GM23338 (cell line): ENCODE results near the gene CA6. TPM values are rescaled to one million over a fixed set of nuclear protein-coding genes. Genes with fewer than 3 reads are reported as not detected.
A peak's percentile ranks its signal among the peaks of the same experiment; 100 is the strongest.

ENCODE experiments used
- ATAC-seq: fragments of 200-7000 bp; cut with Tn5 transposase; 3 replicates; pipeline ENCODE4 v1.9.1; 2020
- DNase-seq: peaks from one replicate; pipeline ENCODE4 v3.0.0-alpha.2; 2015; ENCODE audit warnings: low spot score
- H2AFZ ChIP-seq: fragments of 200-600 bp; sonication (generic); 2 replicates; pipeline ENCODE4 v1.8.0; 2016; ENCODE audit warnings: antibody characterized with exemption, mild to moderate bottlenecking, moderate library complexity
- H3F3A ChIP-seq: fragments of 200-600 bp; sonication (generic); replicated peaks from 2 replicates; pipeline ENCODE4 v1.8.0; 2017; ENCODE audit warnings: antibody characterized with exemption, mixed run types, low read depth
- H3K27ac ChIP-seq: fragments of 200-600 bp; sonication (generic); 2 replicates; pipeline ENCODE4 v1.6.1; 2016; ENCODE audit warnings: low read depth
- H3K27me3 ChIP-seq: fragments of 200-600 bp; sonication (generic); 2 replicates; pipeline ENCODE4 v1.8.0; 2016; ENCODE audit warnings: mild to moderate bottlenecking, mixed run types, moderate library complexity; ENCODE audit not compliant: insufficient read depth
- H3K36me3 ChIP-seq: fragments of 200-600 bp; sonication (generic); 2 replicates; pipeline ENCODE4 v1.8.0; 2016; ENCODE audit warnings: mild to moderate bottlenecking; ENCODE audit not compliant: insufficient read depth
- H3K4me1 ChIP-seq: fragments of 200-600 bp; sonication (generic); 2 replicates; pipeline ENCODE4 v1.8.0; 2016; ENCODE audit warnings: mild to moderate bottlenecking, moderate library complexity; ENCODE audit not compliant: insufficient read depth
- H3K4me2 ChIP-seq: fragments of 200-600 bp; sonication (generic); 2 replicates; pipeline ENCODE4 v1.7.1; 2017; ENCODE audit warnings: mixed run types
- H3K4me3 ChIP-seq: fragments of 200-600 bp; sonication (generic); 2 replicates; pipeline ENCODE4 v1.6.1; 2016; ENCODE audit warnings: mixed run types
- H3K79me2 ChIP-seq: fragments of 200-600 bp; sonication (generic); replicated peaks from 2 replicates; pipeline ENCODE4 v1.8.0; 2017; ENCODE audit warnings: mild to moderate bottlenecking; ENCODE audit not compliant: insufficient read depth
- H3K9me2 ChIP-seq: fragments of 200-600 bp; sonication (generic); 2 replicates; pipeline ENCODE4 v1.8.0; 2017; ENCODE audit not compliant: insufficient read depth
- H4K20me1 ChIP-seq: fragments of 200-600 bp; sonication (generic); replicated peaks from 2 replicates; pipeline ENCODE4 v1.8.0; 2017; ENCODE audit warnings: mild to moderate bottlenecking; ENCODE audit not compliant: insufficient read depth
- H3K27ac Mint-ChIP-seq: 2 replicates; pipeline ENCODE4 v1.8.0; 2020; ENCODE audit warnings: inconsistent platforms, mild to moderate bottlenecking, moderate library complexity, mixed read lengths
- H3K27me3 Mint-ChIP-seq: 3 replicates; pipeline ENCODE4 v1.8.0; 2022; ENCODE audit warnings: low read depth, mild to moderate bottlenecking, moderate library complexity, mixed read lengths, inconsistent platforms; ENCODE audit not compliant: insufficient read depth, poor library complexity
- H3K36me3 Mint-ChIP-seq: 3 replicates; pipeline ENCODE4 v1.8.0; 2021; ENCODE audit warnings: low read depth, mild to moderate bottlenecking, inconsistent platforms, moderate library complexity, mixed read lengths
- H3K4me1 Mint-ChIP-seq: 3 replicates; pipeline ENCODE4 v1.8.0; 2020; ENCODE audit warnings: mild to moderate bottlenecking, inconsistent platforms, mixed read lengths
- H3K4me3 Mint-ChIP-seq: 3 replicates; pipeline ENCODE4 v1.8.0; 2021; ENCODE audit warnings: moderate library complexity, mild to moderate bottlenecking, inconsistent platforms, mixed read lengths
- H3K9me3 Mint-ChIP-seq: 3 replicates; pipeline ENCODE4 v1.8.0; 2020; ENCODE audit warnings: moderate library complexity, mild to moderate bottlenecking, inconsistent platforms, mixed read lengths
- CREB1 ChIP-seq: fragments of 250-450 bp; sonication (Bioruptor Pico); IDR thresholded peaks from 2 replicates; pipeline ENCODE4 v1.5.0; 2020; ENCODE audit warnings: low read depth, mild to moderate bottlenecking, moderate library complexity
- CTCF ChIP-seq, 2 experiments: fragments of 200-600 bp in 1 of 2; sonication (generic) in 1 of 2; conservative IDR thresholded peaks; 2 replicates each; pipeline versions ENCODE4 v1.5.1 to v1.6.1; 2016 to 2017; ENCODE audit warnings: antibody characterized with exemption in 2 of 2, low read depth in 2 of 2, mild to moderate bottlenecking in 2 of 2, moderate library complexity in 1 of 2
- ETS1 ChIP-seq: IDR thresholded peaks from 2 replicates; pipeline ENCODE4 v1.6.1; 2016; ENCODE audit warnings: antibody characterized with exemption
- EZH2 ChIP-seq: fragments of 200-600 bp; sonication (generic); IDR thresholded peaks from one replicate; pipeline ENCODE4 v1.8.0; 2017; ENCODE audit warnings: antibody characterized with exemption, mild to moderate bottlenecking, low read depth; ENCODE audit not compliant: unreplicated experiment
- EZH2phosphoT487 ChIP-seq: fragments of 200-600 bp; sonication (generic); IDR thresholded peaks from one replicate; pipeline ENCODE4 v1.8.1; 2018; ENCODE audit warnings: antibody characterized with exemption; ENCODE audit not compliant: unreplicated experiment
- JUNB ChIP-seq: IDR thresholded peaks from one replicate; pipeline ENCODE4 v1.6.1; 2016; ENCODE audit warnings: antibody characterized with exemption; ENCODE audit not compliant: unreplicated experiment
- NANOG ChIP-seq: IDR thresholded peaks from 2 replicates; pipeline ENCODE4 v1.6.1; 2016; ENCODE audit warnings: antibody characterized with exemption, borderline replicate concordance
- POLR2AphosphoS5 ChIP-seq: IDR thresholded peaks from 2 replicates; pipeline ENCODE4 v1.6.1; 2016; ENCODE audit warnings: antibody characterized with exemption, low read depth
- STAT1 ChIP-seq: IDR thresholded peaks from one replicate; pipeline ENCODE4 v1.6.1; 2016; ENCODE audit warnings: antibody characterized with exemption; ENCODE audit not compliant: unreplicated experiment
- ZNF114 ChIP-seq: fragments of 250-450 bp; sonication (Bioruptor Pico); IDR thresholded peaks from 2 replicates; pipeline ENCODE4 v1.5.0; 2020; ENCODE audit warnings: mild to moderate bottlenecking, moderate library complexity
- ZNF462 ChIP-seq: fragments of 250-450 bp; sonication (Bioruptor Pico); IDR thresholded peaks from 2 replicates; pipeline ENCODE4 v1.5.0; 2020; ENCODE audit warnings: mild to moderate bottlenecking, moderate library complexity
- polyA plus RNA-seq: library from polyadenylated mRNA; unstranded; fragments of >200 nt; fragmentation: Nextera tagmentation; extraction: Ambion mirVana; gene quantifications from 2 replicates; pipeline ENCODE4 v1.2.1, GENCODE V29; 2016
- total RNA-seq: library from RNA; depleted of rRNA; stranded (reverse); fragments of >200 nt; shearing (Covaris generic); gene quantifications from 2 replicates; pipeline ENCODE4 v1.2.3, GENCODE V29; 2014

CA6 gene
- total and polyA plus RNA-seq, 2 experiments from 2014 or later = not detected

- Mint-ChIP-seq H3K9me3 (peaks cover 13% of the 10 kb centered on the region), H3K4me3 (no peak overlapping the region), H3K27me3 (peaks cover 6% of the 10 kb centered on the region), H3K36me3 (peaks cover 7% of the 10 kb centered on the region), H3K4me1 (no peaks in the 10 kb centered on the region), H3K27ac (no peak overlapping the region)
- no peak overlapping the region for H3K27ac ChIP-seq
- no peaks in the 10 kb centered on the region for H4K20me1 ChIP-seq
- H3K4me1 ChIP-seq = no peaks in the 10 kb centered on the region
- no peak overlapping the region for H3K4me2 ChIP-seq
- no peaks in the 10 kb centered on the region for H3K79me2 ChIP-seq
- no peaks in the 10 kb centered on the region for H3K9me2 ChIP-seq
- H3K27me3 ChIP-seq = no peaks in the 10 kb centered on the region
- DNase-seq (peak; percentile 67), ATAC-seq (peak; percentile 93)
- no peaks in the 10 kb centered on the region for H3K36me3 ChIP-seq
- no peak overlapping the region for H3K4me3 ChIP-seq
- peak overlapping the region; percentile 45 for H2AFZ ChIP-seq
- TF ChIP-seq POLR2AphosphoS5 (no peak), ETS1 (no peak), CTCF (conservative IDR thresholded peaks at IDR 0.05; ENCODE audit: low read depth in 2 of 2) (peak; percentile 91 to 92), ZNF114 (CRISPR knock-in tag) (no peak)
- H3F3A ChIP-seq = no peaks in the 10 kb centered on the region
These were observed 42.4 kb downstream of the CA6 start for GRCh38 chr1:8987881-8988617.

GRCh38 chr1:8988618-8988967, 42.9 kb downstream of the CA6 start:
- ATAC-seq (no peak), DNase-seq (no peak)
- Histone ChIP-seq H3K79me2 (no peaks in the 10 kb centered on the region), H3K27ac (no peak overlapping the region), H4K20me1 (no peaks in the 10 kb centered on the region), H3K4me2 (no peak overlapping the region), H3K27me3 (no peaks in the 10 kb centered on the region), H3K4me1 (no peaks in the 10 kb centered on the region), H3K36me3 (no peaks in the 10 kb centered on the region), H2AFZ (no peak overlapping the region), H3F3A (no peaks in the 10 kb centered on the region), H3K4me3 (no peak overlapping the region), H3K9me2 (no peaks in the 10 kb centered on the region)
- Mint-ChIP-seq H3K27ac (no peak overlapping the region), H3K4me3 (no peak overlapping the region), H3K27me3 (peaks cover 6% of the 10 kb centered on the region), H3K4me1 (no peaks in the 10 kb centered on the region), H3K36me3 (peaks cover 9% of the 10 kb centered on the region), H3K9me3 (peaks cover 15% of the 10 kb centered on the region)
- TF ChIP-seq EZH2phosphoT487 (no peak), ETS1 (no peak), JUNB (no peak), ZNF462 (no peak), CREB1 (no peak), STAT1 (no peak), POLR2AphosphoS5 (no peak), ZNF114 (CRISPR knock-in tag) (no peak), NANOG (no peak), EZH2 (no peak)
